ENCODE data around the gene ANAPC1. TPM values are rescaled to one million over a fixed set of nuclear protein-coding genes. Genes with fewer than 3 reads are reported as not detected.
"Not testable (repeated sequence)": the region's sequence is repeated elsewhere in the genome, so short reads cannot be mapped to it uniquely, and the experiment has no call there.

Gene ANAPC1
- total RNA-seq, 3 donors from 2014 or later (not counting 1 experiment from before 2014, with no cell fraction given): 38.7 to 50.8 (median 50.4) TPM

GRCh38 chr2:111865124-111865523 is 18.9 kb downstream of the ANAPC1 start:
- H3K4me1 ChIP-seq (ENCODE audit: control insufficient read depth, insufficient read depth, low read length); H3K27ac Mint-ChIP-seq; H3K9me3 Mint-ChIP-seq; H3K4me3 ChIP-seq (ENCODE audit: low read length); intact Hi-C loops (cut with micrococcal nuclease); H3K27me3 ChIP-seq (ENCODE audit: control insufficient read depth, insufficient read depth, low read length); H3K4me3 Mint-ChIP-seq; H3K36me3 ChIP-seq (ENCODE audit: control insufficient read depth, insufficient read depth, low read length); DNase-seq; H3K4me1 Mint-ChIP-seq; ATAC-seq; H3K9me3 ChIP-seq (ENCODE audit: control insufficient read depth, insufficient read depth, low read length); H3K27ac ChIP-seq (ENCODE audit: low read length); H3K27me3 Mint-ChIP-seq (ENCODE audit: low read depth in 2 of 2); H3K36me3 Mint-ChIP-seq: not testable (repeated sequence)
- no CpG with 5 or more reads among the region's 3 CpGs for WGBS (ENCODE audit: insufficient coverage)

GRCh38 chr2:111860005-111860404 is 24.0 kb downstream of the ANAPC1 start:
- WGBS (ENCODE audit: insufficient coverage): no CpG with 5 or more reads among the region's 3 CpGs
- H3K4me3 Mint-ChIP-seq; ATAC-seq; H3K27ac Mint-ChIP-seq; H3K27me3 ChIP-seq (ENCODE audit: control insufficient read depth, insufficient read depth, low read length); H3K9me3 Mint-ChIP-seq; intact Hi-C loops (cut with micrococcal nuclease); DNase-seq; H3K9me3 ChIP-seq (ENCODE audit: control insufficient read depth, insufficient read depth, low read length); H3K4me3 ChIP-seq (ENCODE audit: low read length); H3K36me3 ChIP-seq (ENCODE audit: control insufficient read depth, insufficient read depth, low read length); H3K27me3 Mint-ChIP-seq (ENCODE audit: low read depth in 2 of 2); H3K4me1 Mint-ChIP-seq; H3K27ac ChIP-seq (ENCODE audit: low read length); H3K36me3 Mint-ChIP-seq; H3K4me1 ChIP-seq (ENCODE audit: control insufficient read depth, insufficient read depth, low read length): not testable (repeated sequence)

- H3K9me3 ChIP-seq (ENCODE audit: control insufficient read depth, insufficient read depth, low read length); H3K9me3 Mint-ChIP-seq; H3K27me3 Mint-ChIP-seq (ENCODE audit: low read depth in 2 of 2); H3K4me1 ChIP-seq (ENCODE audit: control insufficient read depth, insufficient read depth, low read length); H3K27ac Mint-ChIP-seq; DNase-seq; H3K4me1 Mint-ChIP-seq; intact Hi-C loops (cut with micrococcal nuclease); H3K27me3 ChIP-seq (ENCODE audit: control insufficient read depth, insufficient read depth, low read length); H3K27ac ChIP-seq (ENCODE audit: low read length); H3K4me3 ChIP-seq (ENCODE audit: low read length); ATAC-seq; H3K4me3 Mint-ChIP-seq; H3K36me3 Mint-ChIP-seq; H3K36me3 ChIP-seq (ENCODE audit: control insufficient read depth, insufficient read depth, low read length): not testable (repeated sequence)
- 100% methylated on average over 2 of the region's 3 CpGs for WGBS (ENCODE audit: insufficient coverage)
These were observed 31.4 kb downstream of the ANAPC1 start for GRCh38 chr2:111852544-111852943.

GRCh38 chr2:111850646-111851045 is 33.3 kb downstream of the ANAPC1 start:
- TF ChIP-seq, protein P1, sequence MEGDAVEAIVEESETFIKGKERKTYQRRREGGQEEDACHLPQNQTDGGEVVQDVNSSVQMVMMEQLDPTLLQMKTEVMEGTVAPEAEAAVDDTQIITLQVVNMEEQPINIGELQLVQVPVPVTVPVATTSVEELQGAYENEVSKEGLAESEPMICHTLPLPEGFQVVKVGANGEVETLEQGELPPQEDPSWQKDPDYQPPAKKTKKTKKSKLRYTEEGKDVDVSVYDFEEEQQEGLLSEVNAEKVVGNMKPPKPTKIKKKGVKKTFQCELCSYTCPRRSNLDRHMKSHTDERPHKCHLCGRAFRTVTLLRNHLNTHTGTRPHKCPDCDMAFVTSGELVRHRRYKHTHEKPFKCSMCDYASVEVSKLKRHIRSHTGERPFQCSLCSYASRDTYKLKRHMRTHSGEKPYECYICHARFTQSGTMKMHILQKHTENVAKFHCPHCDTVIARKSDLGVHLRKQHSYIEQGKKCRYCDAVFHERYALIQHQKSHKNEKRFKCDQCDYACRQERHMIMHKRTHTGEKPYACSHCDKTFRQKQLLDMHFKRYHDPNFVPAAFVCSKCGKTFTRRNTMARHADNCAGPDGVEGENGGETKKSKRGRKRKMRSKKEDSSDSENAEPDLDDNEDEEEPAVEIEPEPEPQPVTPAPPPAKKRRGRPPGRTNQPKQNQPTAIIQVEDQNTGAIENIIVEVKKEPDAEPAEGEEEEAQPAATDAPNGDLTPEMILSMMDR (IDR thresholded peaks at IDR 0.05): peak; percentile 18
- H3K36me3 ChIP-seq (ENCODE audit: control insufficient read depth, insufficient read depth, low read length); H3K9me3 ChIP-seq (ENCODE audit: control insufficient read depth, insufficient read depth, low read length); H3K27ac ChIP-seq (ENCODE audit: low read length); H3K4me3 ChIP-seq (ENCODE audit: low read length); intact Hi-C loops (cut with micrococcal nuclease); H3K4me3 Mint-ChIP-seq; H3K36me3 Mint-ChIP-seq; H3K9me3 Mint-ChIP-seq; ATAC-seq; H3K27ac Mint-ChIP-seq; H3K27me3 ChIP-seq (ENCODE audit: control insufficient read depth, insufficient read depth, low read length); H3K4me1 Mint-ChIP-seq; H3K4me1 ChIP-seq (ENCODE audit: control insufficient read depth, insufficient read depth, low read length); H3K27me3 Mint-ChIP-seq (ENCODE audit: low read depth in 2 of 2): not testable (repeated sequence)
- no CpG with 5 or more reads among the region's 4 CpGs for WGBS (ENCODE audit: insufficient coverage)
- peak in 1 of 2 donors; percentile 32 for DNase-seq

GRCh38 chr2:111839625-111840282 is 44.2 kb downstream of the ANAPC1 start:
- WGBS (ENCODE audit: insufficient coverage): 49% methylated on average over 2 of the region's 3 CpGs
- H3K4me1 ChIP-seq (ENCODE audit: control insufficient read depth, insufficient read depth, low read length); H3K27me3 Mint-ChIP-seq (ENCODE audit: low read depth in 2 of 2); H3K9me3 Mint-ChIP-seq; H3K4me3 ChIP-seq (ENCODE audit: low read length); H3K27me3 ChIP-seq (ENCODE audit: control insufficient read depth, insufficient read depth, low read length); H3K4me3 Mint-ChIP-seq; intact Hi-C loops (cut with micrococcal nuclease); H3K9me3 ChIP-seq (ENCODE audit: control insufficient read depth, insufficient read depth, low read length); ATAC-seq; DNase-seq; H3K36me3 Mint-ChIP-seq; H3K27ac ChIP-seq (ENCODE audit: low read length); H3K4me1 Mint-ChIP-seq; H3K36me3 ChIP-seq (ENCODE audit: control insufficient read depth, insufficient read depth, low read length): not testable (repeated sequence)
- peak overlapping the region in 1 of 2 donors; percentile 14 for H3K27ac Mint-ChIP-seq

- H3K27me3 Mint-ChIP-seq (ENCODE audit: low read depth in 2 of 2); DNase-seq; H3K36me3 Mint-ChIP-seq; ATAC-seq; H3K4me3 Mint-ChIP-seq; H3K4me1 Mint-ChIP-seq; H3K27me3 ChIP-seq (ENCODE audit: control insufficient read depth, insufficient read depth, low read length); H3K9me3 ChIP-seq (ENCODE audit: control insufficient read depth, insufficient read depth, low read length); H3K4me3 ChIP-seq (ENCODE audit: low read length); intact Hi-C loops (cut with micrococcal nuclease); H3K9me3 Mint-ChIP-seq; H3K27ac ChIP-seq (ENCODE audit: low read length); H3K4me1 ChIP-seq (ENCODE audit: control insufficient read depth, insufficient read depth, low read length); H3K36me3 ChIP-seq (ENCODE audit: control insufficient read depth, insufficient read depth, low read length): not testable (repeated sequence)
- no CpG with 5 or more reads among the region's 1 CpG for WGBS (ENCODE audit: insufficient coverage)
- peak overlapping the region; percentile 14 to 63 for H3K27ac Mint-ChIP-seq
These were observed 45.0 kb downstream of the ANAPC1 start for GRCh38 chr2:111838992-111839391.

DNA sequence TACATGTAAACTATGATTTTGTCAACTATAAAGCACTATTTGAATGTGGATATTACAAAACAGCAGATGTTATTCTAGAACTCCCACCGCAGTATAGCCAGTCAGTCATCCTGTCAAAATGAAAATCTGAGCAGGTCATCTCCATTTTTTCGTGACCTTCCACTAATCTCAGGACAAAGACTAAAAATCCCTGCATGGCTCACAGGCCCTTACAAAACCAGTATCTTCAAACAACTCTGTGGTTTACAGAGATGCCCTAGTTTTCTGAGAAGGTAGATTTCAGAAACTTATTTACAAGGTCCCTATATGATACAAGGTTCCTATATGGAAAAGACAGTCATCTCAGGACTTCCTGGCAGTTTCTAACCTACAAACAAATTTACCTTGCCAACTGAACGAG is 49.8 kb downstream of the ANAPC1 start:
- H3K4me3 Mint-ChIP-seq; ATAC-seq; H3K27ac Mint-ChIP-seq; H3K36me3 ChIP-seq (ENCODE audit: control insufficient read depth, insufficient read depth, low read length); H3K27me3 Mint-ChIP-seq (ENCODE audit: low read depth in 2 of 2); H3K4me3 ChIP-seq (ENCODE audit: low read length); H3K27me3 ChIP-seq (ENCODE audit: control insufficient read depth, insufficient read depth, low read length); DNase-seq; H3K9me3 ChIP-seq (ENCODE audit: control insufficient read depth, insufficient read depth, low read length); H3K4me1 ChIP-seq (ENCODE audit: control insufficient read depth, insufficient read depth, low read length); H3K9me3 Mint-ChIP-seq; H3K36me3 Mint-ChIP-seq; H3K27ac ChIP-seq (ENCODE audit: low read length); H3K4me1 Mint-ChIP-seq; intact Hi-C loops (cut with micrococcal nuclease): not testable (repeated sequence)
- 92% methylated on average over 2 of the region's 3 CpGs for WGBS (ENCODE audit: insufficient coverage)

Measured in natural killer cell (primary cell).